Choroid plexus epithelial cell (primary cell): ENCODE results near the gene TRIM2.

Experiments
- DNase-seq: peaks from one replicate; pipeline ENCODE4 v3.0.0-alpha.2; 2010; ENCODE audit warnings: low read depth
- H3K4me3 ChIP-seq: 2 replicates; pipeline ENCODE4 v1.5.1; 2011; ENCODE audit warnings: low read depth, mild to moderate bottlenecking, control low read depth, low read length, moderate library complexity
- CTCF ChIP-seq: conservative IDR thresholded peaks from 2 replicates; pipeline ENCODE4 v1.5.1; 2011; ENCODE audit warnings: low read depth, mild to moderate bottlenecking, control low read depth, inconsistent platforms, low read length, moderate library complexity

TRIM2 gene

GRCh38 chr4:153247116-153247490, 42.9 kb downstream of the TRIM2 start:
- no peak overlapping the region for H3K4me3 ChIP-seq
- no peak for TF ChIP-seq CTCF
- no peak for DNase-seq

- no peak for DNase-seq
- TF ChIP-seq CTCF, result no peak
- H3K4me3 ChIP-seq, result peak overlapping the region; percentile 59
These were observed 44.5 kb downstream of the TRIM2 start for GRCh38 chr4:153248641-153249198.

GRCh38 chr4:153249199-153250041, 45.2 kb downstream of the TRIM2 start:
- TF ChIP-seq CTCF, result no peak
- H3K4me3 ChIP-seq, result peak overlapping the region; percentile 59
- peak; percentile 72 for DNase-seq

GRCh38 chr4:153252122-153252521, 47.9 kb downstream of the TRIM2 start:
- H3K4me3 ChIP-seq, result no peak overlapping the region
- no peak for TF ChIP-seq CTCF
- DNase-seq, result no peak

- TF ChIP-seq CTCF, result no peak
- no peak for DNase-seq
These were observed 51.0 kb downstream of the TRIM2 start for GRCh38 chr4:153255233-153255632.

GRCh38 chr4:153257151-153257620, 52.9 kb downstream of the TRIM2 start:
- H3K4me3 ChIP-seq, result peak overlapping the region; percentile 43
- DNase-seq, result peak; percentile 80
- TF ChIP-seq CTCF, result no peak

More at GRCh38 chr4:153255233-153255632, 51.0 kb downstream of the TRIM2 start:
- no peak overlapping the region for H3K4me3 ChIP-seq
